SK-N-SH (cell line): ENCODE measurements around the gene THSD4. TPM values are rescaled to one million over a fixed set of nuclear protein-coding genes. Genes with fewer than 3 reads are reported as not detected.

Source experiments
- ELF1 ChIP-seq: IDR thresholded peaks from 2 replicates; pipeline ENCODE4 v1.4.0; 2012
- EP300 ChIP-seq, 2 experiments: IDR thresholded peaks; 2 replicates each; pipeline versions ENCODE4 v1.4.0 to v1.6.1; 2012; ENCODE audit warnings: borderline replicate concordance in 1 of 2, low read depth in 1 of 2, low read length in 1 of 2
- EZH2phosphoT487 ChIP-seq: fragments of 200-600 bp; sonication (generic); IDR thresholded peaks from 2 replicates; pipeline ENCODE4 v1.6.1; 2017; ENCODE audit warnings: low read depth, mixed run types, mild to moderate bottlenecking, antibody characterized with exemption, moderate library complexity, borderline replicate concordance
- FOSL2 ChIP-seq: IDR thresholded peaks from 2 replicates; pipeline ENCODE4 v1.4.0; 2012; ENCODE audit warnings: low read depth, mild to moderate bottlenecking, moderate library complexity, borderline replicate concordance
- FOXJ3 ChIP-seq: sonication (generic); formaldehyde crosslinking; IDR thresholded peaks from 2 replicates; pipeline ENCODE4 v1.5.1; 2020; ENCODE audit warnings: mild to moderate bottlenecking, missing genetic modification reagents
- FOXM1 ChIP-seq: IDR thresholded peaks from 2 replicates; pipeline ENCODE4 v1.4.0; 2012; ENCODE audit warnings: low read depth, mild to moderate bottlenecking
- GABPA ChIP-seq: IDR thresholded peaks from 2 replicates; pipeline ENCODE4 v1.4.0; 2012; ENCODE audit warnings: low read depth, mild to moderate bottlenecking
- GATA2 ChIP-seq: sonication (generic); formaldehyde crosslinking; IDR thresholded peaks from 2 replicates; pipeline ENCODE4 v1.5.0; 2020; ENCODE audit warnings: mild to moderate bottlenecking, missing genetic modification reagents
- JUND ChIP-seq: IDR thresholded peaks from 2 replicates; pipeline ENCODE4 v1.4.0; 2012
- MEF2A ChIP-seq: IDR thresholded peaks from 2 replicates; pipeline ENCODE4 v1.4.0; 2012; ENCODE audit warnings: low read depth, borderline replicate concordance
- NRF1 ChIP-seq: IDR thresholded peaks from 2 replicates; pipeline ENCODE4 v1.6.1; 2012; ENCODE audit warnings: low read depth, mild to moderate bottlenecking, low read length
- RCOR1 ChIP-seq: fragments of 150-350 bp; IDR thresholded peaks from 2 replicates; pipeline ENCODE4 v1.6.1; 2017; ENCODE audit warnings: antibody characterized with exemption, low read length
- RXRA ChIP-seq: IDR thresholded peaks from 2 replicates; pipeline ENCODE4 v1.4.0; 2012; ENCODE audit warnings: low read depth, mild to moderate bottlenecking, borderline replicate concordance
- SIN3A ChIP-seq: IDR thresholded peaks from 2 replicates; pipeline ENCODE4 v1.6.1; 2012; ENCODE audit warnings: low read depth, mild to moderate bottlenecking, low read length, moderate library complexity, borderline replicate concordance
- SMC3 ChIP-seq: IDR thresholded peaks from 2 replicates; pipeline ENCODE4 v1.6.1; 2012; ENCODE audit warnings: low read depth, low read length, improper control_type of control experiment
- TAF1 ChIP-seq: IDR thresholded peaks from 2 replicates; pipeline ENCODE4 v1.6.1; 2012; ENCODE audit warnings: low read depth, mild to moderate bottlenecking, low read length, moderate library complexity, borderline replicate concordance
- TCF12 ChIP-seq: IDR thresholded peaks from 2 replicates; pipeline ENCODE4 v1.4.0; 2012
- TEAD4 ChIP-seq: IDR thresholded peaks from 2 replicates; pipeline ENCODE4 v1.4.0; 2012; ENCODE audit warnings: mild to moderate bottlenecking, borderline replicate concordance; ENCODE audit not compliant: insufficient read depth
- YY1 ChIP-seq: IDR thresholded peaks from 2 replicates; pipeline ENCODE4 v1.4.0; 2012; ENCODE audit warnings: low read depth, mild to moderate bottlenecking
- polyA plus RNA-seq, 3 experiments: library from polyadenylated mRNA; depleted of rRNA; stranded (reverse); fragments of >200 nt; gene quantifications; 2 replicates each; pipeline ENCODE4 v1.2.3, GENCODE V29; 2012
- TF ChIP-seq, protein P1 (sequence below): fragments of 200-600 bp; sonication (generic); IDR thresholded peaks from 2 replicates; pipeline ENCODE4 v1.6.1; 2017; ENCODE audit warnings: antibody characterized with exemption, mild to moderate bottlenecking, moderate library complexity
- TF ChIP-seq, protein P2 (sequence below): IDR thresholded peaks from 2 replicates; pipeline ENCODE4 v1.4.0; 2012; ENCODE audit warnings: low read depth, borderline replicate concordance
- TF ChIP-seq, protein P3 (sequence below): fragments of 150-350 bp; IDR thresholded peaks from 2 replicates; pipeline ENCODE4 v1.6.1; 2016; ENCODE audit warnings: mild to moderate bottlenecking, low read depth, low read length
- TF ChIP-seq, protein P4 (sequence below): IDR thresholded peaks from 2 replicates; pipeline ENCODE4; 2012

The THSD4 gene
- polyA plus RNA-seq, 1 of the 3 experiments (the other 2 are of a cell fraction), result 79.1 TPM

DNA sequence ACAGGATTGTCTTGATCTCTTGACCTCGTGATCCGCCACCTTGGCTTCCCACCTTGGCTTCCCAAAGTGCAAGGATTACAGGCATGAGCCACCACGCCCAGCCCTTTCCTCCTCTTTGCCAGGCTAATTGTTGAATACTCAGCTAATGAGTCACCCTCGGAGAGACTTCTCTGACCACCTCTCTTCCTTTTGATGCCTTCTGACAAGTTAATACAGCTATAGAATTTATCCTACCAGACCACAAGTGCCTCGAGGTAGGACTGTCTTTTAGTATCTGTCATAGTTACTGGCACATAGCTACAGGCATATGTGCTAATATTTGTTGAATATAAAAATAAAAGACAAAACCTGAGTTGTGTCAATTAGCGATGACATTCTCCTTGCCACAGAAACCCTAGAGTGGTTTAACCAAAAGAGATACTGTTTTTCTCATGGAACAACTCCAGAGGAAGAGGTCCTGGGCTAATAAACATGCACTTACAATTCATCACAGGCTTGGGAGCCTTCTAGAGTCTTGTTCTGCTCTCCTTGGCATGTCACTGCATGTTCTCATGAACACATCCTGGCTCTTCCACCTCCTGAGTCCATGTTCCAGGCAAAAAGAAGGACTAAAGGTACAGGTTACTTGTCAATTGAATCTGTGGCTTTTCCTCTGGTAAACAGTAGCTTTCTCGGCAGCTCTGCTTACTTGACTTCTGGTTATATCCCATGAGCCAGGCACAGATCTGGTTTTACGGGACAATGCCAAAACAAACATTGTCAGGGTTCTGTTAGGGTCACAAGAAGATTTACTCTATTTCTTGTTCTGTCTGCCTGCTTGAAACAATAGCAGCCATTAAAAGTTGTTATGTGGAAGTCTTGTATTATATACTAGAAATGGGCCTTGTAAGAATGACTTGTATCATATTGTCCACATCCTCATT lies 332.3 kb downstream of the THSD4 start (continued):
- TF ChIP-seq, protein P1, sequence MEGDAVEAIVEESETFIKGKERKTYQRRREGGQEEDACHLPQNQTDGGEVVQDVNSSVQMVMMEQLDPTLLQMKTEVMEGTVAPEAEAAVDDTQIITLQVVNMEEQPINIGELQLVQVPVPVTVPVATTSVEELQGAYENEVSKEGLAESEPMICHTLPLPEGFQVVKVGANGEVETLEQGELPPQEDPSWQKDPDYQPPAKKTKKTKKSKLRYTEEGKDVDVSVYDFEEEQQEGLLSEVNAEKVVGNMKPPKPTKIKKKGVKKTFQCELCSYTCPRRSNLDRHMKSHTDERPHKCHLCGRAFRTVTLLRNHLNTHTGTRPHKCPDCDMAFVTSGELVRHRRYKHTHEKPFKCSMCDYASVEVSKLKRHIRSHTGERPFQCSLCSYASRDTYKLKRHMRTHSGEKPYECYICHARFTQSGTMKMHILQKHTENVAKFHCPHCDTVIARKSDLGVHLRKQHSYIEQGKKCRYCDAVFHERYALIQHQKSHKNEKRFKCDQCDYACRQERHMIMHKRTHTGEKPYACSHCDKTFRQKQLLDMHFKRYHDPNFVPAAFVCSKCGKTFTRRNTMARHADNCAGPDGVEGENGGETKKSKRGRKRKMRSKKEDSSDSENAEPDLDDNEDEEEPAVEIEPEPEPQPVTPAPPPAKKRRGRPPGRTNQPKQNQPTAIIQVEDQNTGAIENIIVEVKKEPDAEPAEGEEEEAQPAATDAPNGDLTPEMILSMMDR, result no peak
- no peak for TF ChIP-seq NRF1
- TF ChIP-seq, protein P2, sequence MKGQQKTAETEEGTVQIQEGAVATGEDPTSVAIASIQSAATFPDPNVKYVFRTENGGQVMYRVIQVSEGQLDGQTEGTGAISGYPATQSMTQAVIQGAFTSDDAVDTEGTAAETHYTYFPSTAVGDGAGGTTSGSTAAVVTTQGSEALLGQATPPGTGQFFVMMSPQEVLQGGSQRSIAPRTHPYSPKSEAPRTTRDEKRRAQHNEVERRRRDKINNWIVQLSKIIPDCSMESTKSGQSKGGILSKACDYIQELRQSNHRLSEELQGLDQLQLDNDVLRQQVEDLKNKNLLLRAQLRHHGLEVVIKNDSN, result no peak
- TF ChIP-seq TCF12, result peak; percentile 40; the same call in 1 of the 2 replicates
- no peak for TF ChIP-seq RXRA
- TF ChIP-seq FOSL2, result peak; percentile 69
- no peak for TF ChIP-seq GATA2
- no peak for TF ChIP-seq YY1
- TF ChIP-seq ELF1, result no peak
- TF ChIP-seq SMC3, result no peak
- no peak for TF ChIP-seq MEF2A
- TF ChIP-seq RCOR1, result no peak
- TF ChIP-seq FOXJ3, result no peak
- TF ChIP-seq, protein P3, sequence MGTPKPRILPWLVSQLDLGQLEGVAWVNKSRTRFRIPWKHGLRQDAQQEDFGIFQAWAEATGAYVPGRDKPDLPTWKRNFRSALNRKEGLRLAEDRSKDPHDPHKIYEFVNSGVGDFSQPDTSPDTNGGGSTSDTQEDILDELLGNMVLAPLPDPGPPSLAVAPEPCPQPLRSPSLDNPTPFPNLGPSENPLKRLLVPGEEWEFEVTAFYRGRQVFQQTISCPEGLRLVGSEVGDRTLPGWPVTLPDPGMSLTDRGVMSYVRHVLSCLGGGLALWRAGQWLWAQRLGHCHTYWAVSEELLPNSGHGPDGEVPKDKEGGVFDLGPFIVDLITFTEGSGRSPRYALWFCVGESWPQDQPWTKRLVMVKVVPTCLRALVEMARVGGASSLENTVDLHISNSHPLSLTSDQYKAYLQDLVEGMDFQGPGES, result no peak
- no peak for TF ChIP-seq FOXM1
- no peak for TF ChIP-seq EP300 (IDR thresholded peaks at IDR 0.05; ENCODE audit: borderline replicate concordance in 1 of 2, low read depth in 1 of 2, low read length in 1 of 2)
- no peak for TF ChIP-seq EZH2phosphoT487
- 0 out of 2 replicates have a peak, but pooled peaks have one; percentile 24 for TF ChIP-seq TEAD4
- TF ChIP-seq GABPA, result no peak
- peak; percentile 38; the same call in 1 of the 2 replicates for TF ChIP-seq JUND
- TF ChIP-seq TAF1, result no peak
- TF ChIP-seq SIN3A, result 0 out of 2 replicates have a peak, but pooled peaks have one; percentile 25
- TF ChIP-seq, protein P4, sequence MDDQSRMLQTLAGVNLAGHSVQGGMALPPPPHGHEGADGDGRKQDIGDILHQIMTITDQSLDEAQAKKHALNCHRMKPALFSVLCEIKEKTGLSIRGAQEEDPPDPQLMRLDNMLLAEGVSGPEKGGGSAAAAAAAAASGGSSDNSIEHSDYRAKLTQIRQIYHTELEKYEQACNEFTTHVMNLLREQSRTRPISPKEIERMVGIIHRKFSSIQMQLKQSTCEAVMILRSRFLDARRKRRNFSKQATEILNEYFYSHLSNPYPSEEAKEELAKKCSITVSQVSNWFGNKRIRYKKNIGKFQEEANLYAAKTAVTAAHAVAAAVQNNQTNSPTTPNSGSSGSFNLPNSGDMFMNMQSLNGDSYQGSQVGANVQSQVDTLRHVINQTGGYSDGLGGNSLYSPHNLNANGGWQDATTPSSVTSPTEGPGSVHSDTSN, result peak; percentile 59; the same call in 1 of the 2 replicates
